Neural crest cell (in vitro differentiated cells): Measurements from ENCODE around the gene ITK. TPM values are rescaled to one million over a fixed set of nuclear protein-coding genes. Genes with fewer than 3 reads are reported as not detected.

ENCODE experiments used
- DNase-seq: peaks from one replicate; pipeline ENCODE4 v3.0.0; 2021; ENCODE audit warnings: low read depth, mixed read lengths, low spot score
- H3K27ac Mint-ChIP-seq: one replicate; pipeline ENCODE4 v1.8.0; 2021; ENCODE audit warnings: mild to moderate bottlenecking, mixed read lengths; ENCODE audit not compliant: unreplicated experiment
- H3K27me3 Mint-ChIP-seq: 2 replicates; pipeline ENCODE4 v1.8.0; 2021; ENCODE audit warnings: low read depth, mild to moderate bottlenecking, mixed read lengths
- H3K36me3 Mint-ChIP-seq: 2 replicates; pipeline ENCODE4 v1.8.0; 2021; ENCODE audit warnings: low read depth, mild to moderate bottlenecking, mixed read lengths
- H3K4me1 Mint-ChIP-seq: 2 replicates; pipeline ENCODE4 v1.8.0; 2021; ENCODE audit warnings: mixed read lengths
- H3K4me3 Mint-ChIP-seq: one replicate; pipeline ENCODE4 v1.8.0; 2021; ENCODE audit warnings: mild to moderate bottlenecking, mixed read lengths
- H3K9me3 Mint-ChIP-seq: 2 replicates; pipeline ENCODE4 v1.8.0; 2021; ENCODE audit warnings: mixed read lengths
- CTCF ChIP-seq: fragments of 200-600 bp; sonication (generic); conservative IDR thresholded peaks from 2 replicates; pipeline ENCODE4 v1.5.0; 2021; ENCODE audit warnings: antibody characterized with exemption, mild to moderate bottlenecking
- total RNA-seq: library from RNA; stranded (reverse); gene quantifications from 2 replicates; pipeline ENCODE4 v1.2.1, GENCODE V29; 2021

The ITK gene
- total RNA-seq, 1 donor from 2014 or later, result not detected

GRCh38 chr5:157172403-157172802 is 8.2 kb upstream of the ITK start:
- Mint-ChIP-seq H3K27ac (no peak overlapping the region), H3K9me3 (no peaks in the 10 kb centered on the region)

GRCh38 chr5:157175071-157175612 is 5.5 kb upstream of the ITK start:
- Mint-ChIP-seq H3K4me3 (no peak overlapping the region), H3K9me3 (no peaks in the 10 kb centered on the region), H3K4me1 (no peaks in the 10 kb centered on the region), H3K27ac (no peak overlapping the region), H3K36me3 (no peaks in the 10 kb centered on the region), H3K27me3 (peaks cover 13% of the 10 kb centered on the region)
- no peak for TF ChIP-seq CTCF
- DNase-seq, result no peak

More at GRCh38 chr5:157172403-157172802, 8.2 kb upstream of the ITK start:
- Mint-ChIP-seq H3K4me1 (no peaks in the 10 kb centered on the region), H3K4me3 (no peak overlapping the region), H3K36me3 (no peaks in the 10 kb centered on the region), H3K27me3 (peaks cover 6% of the 10 kb centered on the region)
- DNase-seq, result no peak
- no peak for TF ChIP-seq CTCF

- H3K36me3 Mint-ChIP-seq, result no peaks in the 10 kb centered on the region
- no peak overlapping the region for H3K27ac Mint-ChIP-seq
- no peak for DNase-seq
- peaks cover 24% of the 10 kb centered on the region for H3K27me3 Mint-ChIP-seq
- no peak for TF ChIP-seq CTCF
- H3K4me3 Mint-ChIP-seq, result no peak overlapping the region
- no peaks in the 10 kb centered on the region for H3K9me3 Mint-ChIP-seq
- H3K4me1 Mint-ChIP-seq, result no peaks in the 10 kb centered on the region
Observed at GRCh38 chr5:157177953-157178352, 2.7 kb upstream of the ITK start.

GRCh38 chr5:157178966-157179365 is 1.7 kb upstream of the ITK start:
- Mint-ChIP-seq H3K4me3 (no peak overlapping the region), H3K9me3 (peaks cover 2% of the 10 kb centered on the region), H3K36me3 (no peaks in the 10 kb centered on the region), H3K4me1 (no peaks in the 10 kb centered on the region), H3K27me3 (peaks cover 24% of the 10 kb centered on the region), H3K27ac (no peak overlapping the region)
- TF ChIP-seq CTCF, result no peak
- DNase-seq, result no peak

GRCh38 chr5:157182143-157182757 is 1.6 kb downstream of the ITK start:
- Mint-ChIP-seq H3K27ac (no peak overlapping the region), H3K9me3 (peaks cover 2% of the 10 kb centered on the region), H3K27me3 (peaks cover 30% of the 10 kb centered on the region), H3K4me1 (no peaks in the 10 kb centered on the region), H3K4me3 (no peak overlapping the region), H3K36me3 (no peaks in the 10 kb centered on the region)
- TF ChIP-seq CTCF, result no peak
- DNase-seq, result no peak
